Airway epithelial cell (primary cell): ENCODE data around the gene RHD. TPM values are rescaled to one million over a fixed set of nuclear protein-coding genes. Genes with fewer than 3 reads are reported as not detected.

Experiments used
- total RNA-seq: library from RNA; depleted of rRNA; stranded (reverse); fragments of >200 nt; gene quantifications from 2 replicates; pipeline ENCODE4 v1.2.3, GENCODE V29; 2015

Gene RHD
- not detected in 2 replicates for total RNA-seq

DNA sequence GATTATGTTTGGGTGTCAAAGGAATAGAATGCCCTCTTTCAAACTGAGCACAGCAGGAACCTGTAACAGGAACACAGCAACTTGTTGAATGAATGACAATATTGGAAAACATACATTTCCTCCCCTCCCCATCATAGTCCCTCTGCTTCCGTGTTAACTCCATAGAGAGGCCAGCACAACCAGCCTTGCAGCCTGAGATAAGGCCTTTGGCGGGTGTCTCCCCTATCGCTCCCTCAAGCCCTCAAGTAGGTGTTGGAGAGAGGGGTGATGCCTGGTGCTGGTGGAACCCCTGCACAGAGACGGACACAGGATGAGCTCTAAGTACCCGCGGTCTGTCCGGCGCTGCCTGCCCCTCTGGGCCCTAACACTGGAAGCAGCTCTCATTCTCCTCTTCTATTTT, at the start of gene RHD:
Gene RHD (plus strand): TSS at position 272 of the 400 bp plus-strand sequence. CDS start 39 bp downstream, at position 311.

DNA sequence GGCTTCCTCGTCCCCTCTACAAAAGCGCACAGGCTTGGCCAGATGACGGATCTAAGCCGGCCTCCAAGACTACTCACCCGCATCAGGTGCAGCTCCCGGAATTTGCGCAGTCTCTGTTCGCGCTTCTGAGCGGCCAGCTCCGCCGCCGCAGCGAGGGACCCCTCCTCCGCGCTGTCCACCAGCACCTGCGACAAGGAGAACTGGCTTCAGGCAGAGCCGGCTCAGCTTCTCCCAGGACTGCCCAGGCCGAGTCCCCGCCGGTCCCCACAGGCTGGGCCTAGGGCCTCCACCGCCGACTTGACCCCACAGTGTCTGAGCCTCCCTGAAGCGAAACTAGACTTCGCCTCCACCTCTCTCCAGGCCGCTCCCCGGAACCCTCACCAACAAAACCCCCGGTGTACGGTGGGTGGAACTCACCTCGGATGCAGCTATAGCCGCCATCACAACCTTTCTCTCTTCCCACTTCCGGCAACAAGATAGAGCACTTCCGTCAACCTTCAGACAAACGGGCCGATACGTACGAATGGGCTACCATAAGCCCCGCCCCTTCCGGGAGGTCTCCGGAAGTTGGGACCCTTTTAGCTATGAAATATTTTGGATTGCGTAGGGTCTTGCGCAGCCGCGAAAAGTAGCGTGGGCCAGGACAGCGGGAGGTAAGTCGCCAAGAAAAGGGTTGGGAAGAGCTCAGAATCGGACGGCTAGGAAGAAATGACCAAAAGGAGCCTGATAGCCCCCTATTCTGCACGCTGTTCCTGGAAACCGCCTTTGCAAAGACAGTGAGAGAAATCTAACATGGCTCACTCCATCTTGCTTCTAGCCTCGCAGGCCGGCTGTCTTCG, 40.1 kb upstream of the RHD start, which contains the start of gene SYF2:
Gene SYF2 (minus strand): TSS at position 476 of the 839 bp plus-strand sequence. CDS start 35 bp downstream, at position 441.

DNA sequence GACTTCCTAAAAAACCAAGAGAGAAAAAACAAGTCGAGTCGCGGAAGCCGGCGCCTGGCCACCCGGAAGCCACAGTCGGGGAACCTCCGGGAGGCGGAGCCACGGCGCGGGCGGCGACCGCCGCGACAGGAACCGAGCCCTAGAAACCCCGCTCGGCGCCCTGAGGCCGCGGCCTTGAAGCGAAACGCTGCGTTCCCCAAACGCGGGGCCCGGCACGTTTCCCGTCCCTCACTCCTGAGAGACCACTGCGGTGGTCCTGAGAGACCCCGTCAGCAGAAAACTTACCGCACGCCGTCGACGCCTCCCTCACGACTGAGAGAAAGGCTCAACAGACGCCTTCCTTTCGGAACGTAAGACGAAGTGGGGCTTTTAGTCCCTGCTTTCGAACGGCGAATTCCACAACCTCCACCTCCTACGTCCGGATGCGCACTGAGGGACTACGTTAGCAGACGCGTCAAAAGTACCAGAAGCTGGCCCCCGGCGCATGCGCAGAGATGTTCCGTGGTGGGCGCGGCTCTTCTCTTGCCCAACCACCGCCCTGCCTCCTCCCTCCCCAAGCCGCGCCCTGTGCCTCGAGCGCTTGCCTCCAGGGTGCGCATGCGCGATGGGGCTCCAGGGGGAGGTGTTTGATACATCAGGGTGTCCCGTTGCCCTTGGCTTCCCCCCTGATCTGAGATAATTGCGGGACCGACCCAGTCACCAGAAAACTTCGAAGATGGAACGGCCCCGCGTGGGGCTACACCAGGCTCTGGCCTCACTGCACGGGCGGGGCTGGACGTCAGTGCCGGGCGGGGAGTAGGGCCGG, 25.1 kb upstream of the RHD start, which contains the start of gene RSRP1:
Gene RSRP1 (minus strand): TSS at position 431 of the 805 bp plus-strand sequence. CDS start 491 bp downstream, outside the sequence.

DNA sequence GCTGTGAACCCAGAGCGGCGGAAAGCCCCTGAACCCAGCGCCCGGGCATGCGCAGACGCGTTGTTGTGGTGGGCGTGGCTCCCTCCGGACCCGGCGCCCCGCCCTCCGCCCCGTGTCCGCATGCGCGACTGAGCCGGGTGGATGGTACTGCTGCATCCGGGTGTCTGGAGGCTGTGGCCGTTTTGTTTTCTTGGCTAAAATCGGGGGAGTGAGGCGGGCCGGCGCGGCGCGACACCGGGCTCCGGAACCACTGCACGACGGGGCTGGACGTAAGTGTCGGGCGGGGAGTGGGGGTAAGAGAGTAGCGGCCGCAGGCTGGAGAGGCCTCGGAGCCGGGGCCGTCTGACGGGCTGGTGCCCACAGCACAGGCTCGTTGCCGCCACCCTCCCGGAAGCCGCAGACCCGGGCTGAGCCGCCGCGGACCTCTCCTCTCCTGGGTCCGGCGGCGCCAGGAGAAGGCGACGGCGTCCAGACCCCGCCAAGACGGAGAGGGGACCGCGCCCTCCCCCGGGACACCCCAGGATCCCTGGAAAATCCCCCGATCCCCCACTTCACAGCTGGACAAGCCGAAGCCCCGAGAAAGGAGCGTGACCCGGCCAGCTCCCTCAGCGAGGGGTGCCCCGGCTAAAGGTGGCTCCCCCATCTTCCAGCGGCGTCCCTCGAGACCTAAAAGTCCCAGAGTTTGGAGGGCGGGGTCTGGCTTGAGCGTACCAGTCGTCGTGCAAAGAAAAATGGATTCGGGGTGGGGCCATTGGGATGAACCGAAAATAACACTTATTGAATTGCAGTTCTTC, 66.1 kb downstream of the RHD start, which contains the start of gene TMEM50A:
Gene TMEM50A (plus strand): TSS at position 147 of the 794 bp plus-strand sequence. CDS start 2,153 bp downstream, outside the sequence.

Other genes with a start within 250 kb of the RHD start
- 27.4 and 29.1 TPM in 2 replicates for gene SYF2, start 40.0 kb upstream of the RHD start, total RNA-seq
- gene RSRP1, start 25.1 kb upstream of the RHD start, total RNA-seq: 30.0 and 35.7 TPM in 2 replicates
- 74.2 and 106 TPM in 2 replicates for gene TMEM50A, start 65.8 kb downstream of the RHD start, total RNA-seq
- gene RHCE, start 148.3 kb downstream of the RHD start, total RNA-seq: 0.14 and 0.21 TPM in 2 replicates
- 12.9 and 13.2 TPM in 2 replicates for gene MACO1, start 158.4 kb downstream of the RHD start, total RNA-seq